Ovary (tissue), 9 donors: ENCODE data around the gene DNAAF1. TPM values are rescaled to one million over a fixed set of nuclear protein-coding genes. Genes with fewer than 3 reads are reported as not detected.

ENCODE experiments used
- DNase-seq, 5 donors: peaks; one replicate each; pipeline ENCODE4 v3.0.0-alpha.2; 2019 to 2020
- H3K27ac ChIP-seq, 2 donors: fragments of 200-600 bp; one replicate each; pipeline versions ENCODE4 v1.5.1 to v1.8.0; 2019 to 2022
- H3K27me3 ChIP-seq: fragments of 200-600 bp; one replicate; pipeline ENCODE4 v1.8.0; 2022
- H3K36me3 ChIP-seq: fragments of 200-600 bp; sonication (generic); one replicate; pipeline ENCODE4 v1.5.1; 2019
- H3K4me1 ChIP-seq: one replicate; pipeline ENCODE4 v1.8.1; 2013; ENCODE audit warnings: mild to moderate bottlenecking, moderate library complexity; ENCODE audit not compliant: insufficient read depth
- H3K4me3 ChIP-seq: fragments of 200-600 bp; sonication (generic); one replicate; pipeline ENCODE4 v1.5.1; 2017
- H3K9me3 ChIP-seq, 2 donors: fragments of 200-600 bp in 1 of 2; sonication (generic) in 1 of 2; one replicate each; pipeline versions ENCODE4 v1.5.1 to v1.8.1; 2013 to 2019; ENCODE audit warnings: mild to moderate bottlenecking in 1 of 2, moderate library complexity in 1 of 2
- EP300 ChIP-seq: sonication (generic); formaldehyde crosslinking; IDR thresholded peaks from one replicate; pipeline ENCODE4 v1.6.1; 2017; ENCODE audit warnings: antibody characterized with exemption
- POLR2A ChIP-seq: fragments of 450-650 bp; IDR thresholded peaks from one replicate; pipeline ENCODE4 v1.6.1; 2017; ENCODE audit warnings: antibody characterized with exemption, mild to moderate bottlenecking, moderate library complexity
- WGBS, 3 donors: extraction: QIAGEN DNeasy Blood & Tissue Kit in 1 of 3; methylation state at CpG; one replicate each; pipeline versions ENCODE4 v1.1.5 to v1.1.7; 2013 to 2017; 5-methylcytosine and 5-hydroxymethylcytosine counted together
- intact Hi-C, 4 donors: fragments of 100-400 bp; cut with DNase I; formaldehyde crosslinking; loops; one replicate each; pipeline versions ENCODE4 v1.11.0 to v1.15.1; 2022 to 2023
- polyA plus RNA-seq, 2 donors: library from polyadenylated mRNA; stranded (reverse); fragments of 200-250 nt in 1 of 2; fragments of 350-450 nt in 1 of 2; fragmentation: Illumina TruSeq in 1 of 2; extraction: RNeasy Lipid Tissue Mini Kit (QIAGEN cat#74804) in 1 of 2; gene quantifications; one replicate each; pipeline ENCODE4 v1.2.3, GENCODE V29; 2013 to 2014
- total RNA-seq, 7 donors: library from RNA; depleted of rRNA in 2 of 7; stranded (reverse); fragments of >200 nt in 2 of 7; fragmentation: NEBNext Ultra II Directional in 3 of 7; extraction: Animal tissue kit (Norgen Biotek cat#: 25700) in 3 of 7; gene quantifications; one replicate each; pipeline versions ENCODE4 v1.1.0 to v1.2.4, GENCODE V29; 2016 to 2023
- TF ChIP-seq, protein P1 (sequence below), 3 donors: fragments of 450-650 bp in 2 of 3; fragments of 200-600 bp in 1 of 3; IDR thresholded peaks; one replicate each; pipeline versions ENCODE4 v1.5.1 to v1.8.0; 2016 to 2022; ENCODE audit warnings: antibody characterized with exemption in 3 of 3, mild to moderate bottlenecking in 1 of 3
- donor health status: DM: no; HTN: no; CAD: no; lungs with moderate emphysema.
- donor health status: DM: no; HTN: no; CAD: no.
- donor health status: Bipolar disorder and iron deficiency.
- donor health status: DM: yes; HTN: yes; CAD: no.
- donor health status: DM: no; HTN: no; CAD: no.
- donor health status: DM: yes; HTN: yes; CAD: no.

DNAAF1 gene
- total and polyA plus RNA-seq, 9 donors: 0.33 to 42.6 (median 1.8) TPM

- Histone ChIP-seq H3K27me3 (no peaks in the 10 kb centered on the region), H3K36me3 (no peaks in the 10 kb centered on the region), H3K27ac (no peak overlapping the region), H3K9me3 (no peaks in the 10 kb centered on the region), H3K4me1 (peaks cover 23% of the 10 kb centered on the region), H3K4me3 (no peak overlapping the region)
- no peak for TF ChIP-seq POLR2A
- TF ChIP-seq, protein P1, sequence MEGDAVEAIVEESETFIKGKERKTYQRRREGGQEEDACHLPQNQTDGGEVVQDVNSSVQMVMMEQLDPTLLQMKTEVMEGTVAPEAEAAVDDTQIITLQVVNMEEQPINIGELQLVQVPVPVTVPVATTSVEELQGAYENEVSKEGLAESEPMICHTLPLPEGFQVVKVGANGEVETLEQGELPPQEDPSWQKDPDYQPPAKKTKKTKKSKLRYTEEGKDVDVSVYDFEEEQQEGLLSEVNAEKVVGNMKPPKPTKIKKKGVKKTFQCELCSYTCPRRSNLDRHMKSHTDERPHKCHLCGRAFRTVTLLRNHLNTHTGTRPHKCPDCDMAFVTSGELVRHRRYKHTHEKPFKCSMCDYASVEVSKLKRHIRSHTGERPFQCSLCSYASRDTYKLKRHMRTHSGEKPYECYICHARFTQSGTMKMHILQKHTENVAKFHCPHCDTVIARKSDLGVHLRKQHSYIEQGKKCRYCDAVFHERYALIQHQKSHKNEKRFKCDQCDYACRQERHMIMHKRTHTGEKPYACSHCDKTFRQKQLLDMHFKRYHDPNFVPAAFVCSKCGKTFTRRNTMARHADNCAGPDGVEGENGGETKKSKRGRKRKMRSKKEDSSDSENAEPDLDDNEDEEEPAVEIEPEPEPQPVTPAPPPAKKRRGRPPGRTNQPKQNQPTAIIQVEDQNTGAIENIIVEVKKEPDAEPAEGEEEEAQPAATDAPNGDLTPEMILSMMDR (IDR thresholded peaks at IDR 0.05): no peak
- TF ChIP-seq EP300: no peak
- DNase-seq: no peak
- WGBS, 3 donors: 81 to 87% (median 83%) methylated on average over 32 to 33 of the region's 33 CpGs
- intact Hi-C loops: loop anchor here (5.0 to 10.0 kb wide), 5 partner anchors 47 to 303 kb away; partner anchors contain the start of gene NECAB2 (in 2 of the 4)
These were observed 34.7 kb downstream of the DNAAF1 start for GRCh38 chr16:84179612-84180320.

- TF ChIP-seq POLR2A: no peak
- TF ChIP-seq, protein P1 (IDR thresholded peaks at IDR 0.05): no peak
- TF ChIP-seq EP300: no peak
- intact Hi-C loops: loop anchor here in 3 of 4 donors (5.0 to 10.0 kb wide), 4 partner anchors 96 to 302 kb away; partner anchors contain the start of gene NECAB2 (in 1 of the 3)
- Histone ChIP-seq H3K4me3 (no peak overlapping the region), H3K4me1 (peaks cover 24% of the 10 kb centered on the region), H3K36me3 (no peaks in the 10 kb centered on the region), H3K27ac (no peak overlapping the region), H3K9me3 (no peaks in the 10 kb centered on the region), H3K27me3 (no peaks in the 10 kb centered on the region)
- DNase-seq: no peak
- WGBS, 3 donors: 78 to 84% (median 80%) methylated on average over 21 of the region's 21 CpGs
These were observed 35.5 kb downstream of the DNAAF1 start for GRCh38 chr16:84180519-84181140.

- Histone ChIP-seq H3K9me3 (no peaks in the 10 kb centered on the region), H3K4me3 (no peak overlapping the region), H3K4me1 (peaks cover 24% of the 10 kb centered on the region), H3K27me3 (no peaks in the 10 kb centered on the region), H3K36me3 (no peaks in the 10 kb centered on the region), H3K27ac (no peak overlapping the region)
- TF ChIP-seq, protein P1 (IDR thresholded peaks at IDR 0.05): no peak
- TF ChIP-seq EP300 (no peak), POLR2A (no peak)
- WGBS, 3 donors: 85 to 93% (median 86%) methylated on average over 40 to 41 of the region's 41 CpGs
- intact Hi-C loops: loop anchor here in 3 of 4 donors (5.0 to 10.0 kb wide), 4 partner anchors 97 to 301 kb away; partner anchors contain the start of gene NECAB2 (in 1 of the 3)
- DNase-seq: no peak
These were observed 36.2 kb downstream of the DNAAF1 start for GRCh38 chr16:84181144-84181915.

DNA sequence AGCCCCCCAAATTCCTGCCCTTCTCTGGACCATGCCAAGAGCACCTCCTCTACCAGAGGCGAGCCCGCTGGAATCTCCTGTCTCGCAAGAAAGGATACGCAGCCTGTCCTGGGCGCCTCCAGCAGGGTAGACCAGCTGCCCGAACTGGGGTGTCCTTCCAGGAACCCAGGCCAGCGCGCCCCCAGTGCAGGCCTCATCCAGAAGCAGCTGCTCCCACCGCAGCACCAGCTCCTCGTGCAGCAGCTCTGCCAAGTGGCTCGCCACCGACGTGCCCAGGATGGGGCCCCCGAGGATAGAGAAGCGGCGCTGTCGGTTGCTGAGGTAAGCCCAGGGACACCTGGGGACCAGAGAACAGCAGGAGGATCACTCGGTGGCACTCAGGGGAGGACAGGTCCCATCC is 37.0 kb downstream of the DNAAF1 start:
- H3K4me3 ChIP-seq: no peak overlapping the region
- intact Hi-C loops: loop anchor here in 3 of 4 donors (5.0 to 10.0 kb wide), 4 partner anchors 97 to 300 kb away; partner anchors contain the start of gene NECAB2 (in 1 of the 3)
- DNase-seq: no peak
- peaks cover 17% of the 10 kb centered on the region for H3K4me1 ChIP-seq
- no peaks in the 10 kb centered on the region for H3K27me3 ChIP-seq
- no peak overlapping the region for H3K27ac ChIP-seq
- TF ChIP-seq EP300: no peak
- TF ChIP-seq, protein P1 (IDR thresholded peaks at IDR 0.05): no peak
- no peaks in the 10 kb centered on the region for H3K9me3 ChIP-seq
- H3K36me3 ChIP-seq: no peaks in the 10 kb centered on the region
- WGBS, 3 donors: 91 to 95% (median 93%) methylated on average over 10 to 18 of the region's 18 CpGs
